HTERT RPE-1 (cell line): ENCODE data around the gene DBH.

Experiments
- in situ Hi-C: fragments of 300-500 bp; cut with MboI; formaldehyde crosslinking; loops from 4 replicates; pipeline ENCODE4 v1.14.3; 2020; ENCODE audit warnings: low sequenced_read_pairs

DBH gene

DNA sequence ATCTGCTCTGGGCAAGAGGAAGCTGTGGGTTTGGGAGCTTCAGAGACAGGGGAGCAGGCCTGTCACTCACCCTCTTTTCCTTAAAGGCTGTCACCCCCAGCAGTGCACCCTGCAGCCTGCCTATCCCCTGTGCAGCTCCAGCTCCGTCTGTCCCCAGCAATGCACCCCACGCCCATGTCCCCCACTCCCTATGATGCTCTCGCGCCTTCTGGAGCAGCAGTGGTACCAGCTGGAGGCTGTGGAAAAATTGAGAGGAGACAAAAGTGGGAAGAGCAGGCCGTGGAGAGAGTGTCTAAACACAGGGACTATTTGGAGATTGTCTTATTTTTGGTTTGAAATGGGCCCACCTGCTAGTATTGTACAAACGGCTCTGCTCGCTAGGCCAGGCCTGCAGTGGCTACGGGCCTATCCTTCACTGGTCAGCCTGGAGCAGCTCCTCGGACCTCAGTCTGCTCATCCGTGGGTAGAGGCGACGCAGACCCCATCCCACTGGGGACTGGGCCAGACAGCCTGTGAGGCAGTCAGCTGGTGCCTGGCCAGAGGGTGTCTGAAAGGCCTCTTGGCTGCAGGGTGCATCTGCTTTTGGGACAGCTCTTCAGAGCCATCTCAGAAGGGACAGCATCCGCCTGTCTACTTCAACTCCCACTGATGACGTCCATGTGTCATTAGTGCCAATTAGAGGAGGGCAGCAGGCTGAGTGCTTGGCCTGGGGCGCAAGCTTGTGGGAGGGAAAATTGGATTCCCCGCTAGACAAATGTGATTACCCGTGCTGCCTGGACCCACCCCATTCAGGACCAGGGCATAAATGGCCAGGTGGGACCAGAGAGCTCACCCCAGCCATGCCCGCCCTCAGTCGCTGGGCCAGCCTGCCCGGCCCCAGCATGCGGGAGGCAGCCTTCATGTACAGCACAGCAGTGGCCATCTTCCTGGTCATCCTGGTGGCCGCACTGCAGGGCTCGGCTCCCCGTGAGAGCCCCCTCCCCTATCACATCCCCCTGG is at the start of gene DBH:
Gene DBH, plus strand, starts transcription at position 831 of the 999 bp plus-strand sequence. Its CDS starts 9 bp downstream, at position 840.
- in situ Hi-C loops, result no loop called here

DNA sequence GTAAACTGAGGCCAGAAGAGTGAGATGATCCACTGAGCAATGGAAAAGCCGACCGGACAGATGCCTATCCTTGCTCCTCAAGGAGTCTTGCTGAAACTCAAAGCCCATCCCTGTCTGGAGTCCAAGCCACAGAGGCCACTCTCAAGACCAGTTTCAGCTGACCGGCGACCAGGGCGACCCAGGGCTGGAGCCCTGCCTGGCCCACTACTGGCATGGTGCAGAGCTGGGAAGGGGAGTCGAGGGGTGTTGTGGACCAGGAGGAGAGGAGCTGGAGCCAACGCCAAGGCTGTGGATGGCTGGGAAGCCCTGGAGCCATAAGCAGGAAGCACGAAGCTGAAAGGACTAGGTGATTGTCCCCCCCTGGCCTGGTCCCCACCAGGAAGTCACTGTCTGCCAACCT is 49.1 kb upstream of the DBH start:
- in situ Hi-C loops, result no loop called here

DNA sequence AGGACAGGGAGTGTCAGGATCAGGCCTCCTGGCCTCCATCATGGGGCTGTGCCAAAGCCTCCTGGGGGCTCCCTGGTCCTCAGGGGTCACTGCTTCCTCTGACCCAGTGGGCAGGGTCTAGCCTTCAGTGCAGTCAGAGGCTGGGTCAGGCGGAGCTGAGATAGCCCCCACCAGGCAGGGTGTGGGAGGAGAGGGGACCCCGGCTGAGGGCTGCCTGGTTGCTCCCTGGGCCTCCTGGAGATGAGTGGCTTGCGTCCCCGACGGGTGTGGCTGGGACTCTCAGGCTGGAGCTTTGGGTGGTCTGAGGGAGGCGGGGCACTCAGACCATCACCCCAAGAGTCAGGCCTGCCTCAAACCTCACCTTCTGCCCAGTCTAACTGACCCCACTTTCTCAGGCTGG is 48.7 kb upstream of the DBH start:
- in situ Hi-C loops, result no loop called here

DNA sequence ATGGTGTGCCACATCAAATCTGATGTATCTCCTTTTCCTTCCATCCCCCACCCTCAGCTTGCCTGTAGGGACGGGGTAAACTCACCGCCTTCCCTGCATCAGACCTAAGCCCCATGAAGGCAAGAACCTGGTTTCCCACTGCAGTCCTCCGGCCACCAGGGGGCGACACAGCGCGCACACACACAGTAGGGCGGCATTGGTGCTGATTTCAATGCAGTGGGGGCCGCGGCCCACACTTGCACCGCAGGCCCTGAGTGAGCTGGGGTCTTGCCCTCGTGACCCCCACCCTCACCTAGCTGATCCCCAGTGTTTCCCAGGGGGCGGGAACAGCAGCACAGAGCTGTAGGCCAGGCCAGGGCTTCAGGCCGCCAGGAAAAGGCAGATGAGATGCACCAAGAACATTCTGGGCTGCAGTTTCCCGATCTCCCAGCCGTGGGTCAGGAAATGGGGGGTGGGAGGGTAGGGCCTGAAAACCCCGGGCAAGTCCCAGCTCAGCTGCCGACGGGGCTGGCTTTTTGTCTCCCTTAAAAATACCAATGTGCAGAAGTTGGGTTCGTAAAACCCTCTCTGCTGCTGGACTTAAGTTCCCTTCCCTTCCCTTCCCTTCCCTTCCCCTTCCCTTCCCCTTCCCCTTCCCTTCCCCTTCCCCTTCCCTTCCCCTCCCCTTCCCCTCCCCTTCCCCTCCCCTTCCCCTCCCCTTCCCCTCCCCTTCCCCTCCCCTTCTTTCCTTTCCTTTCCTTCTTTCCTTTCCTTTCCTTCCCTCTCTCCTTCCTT is 46.5 kb upstream of the DBH start:
- in situ Hi-C loops, result no loop called here

DNA sequence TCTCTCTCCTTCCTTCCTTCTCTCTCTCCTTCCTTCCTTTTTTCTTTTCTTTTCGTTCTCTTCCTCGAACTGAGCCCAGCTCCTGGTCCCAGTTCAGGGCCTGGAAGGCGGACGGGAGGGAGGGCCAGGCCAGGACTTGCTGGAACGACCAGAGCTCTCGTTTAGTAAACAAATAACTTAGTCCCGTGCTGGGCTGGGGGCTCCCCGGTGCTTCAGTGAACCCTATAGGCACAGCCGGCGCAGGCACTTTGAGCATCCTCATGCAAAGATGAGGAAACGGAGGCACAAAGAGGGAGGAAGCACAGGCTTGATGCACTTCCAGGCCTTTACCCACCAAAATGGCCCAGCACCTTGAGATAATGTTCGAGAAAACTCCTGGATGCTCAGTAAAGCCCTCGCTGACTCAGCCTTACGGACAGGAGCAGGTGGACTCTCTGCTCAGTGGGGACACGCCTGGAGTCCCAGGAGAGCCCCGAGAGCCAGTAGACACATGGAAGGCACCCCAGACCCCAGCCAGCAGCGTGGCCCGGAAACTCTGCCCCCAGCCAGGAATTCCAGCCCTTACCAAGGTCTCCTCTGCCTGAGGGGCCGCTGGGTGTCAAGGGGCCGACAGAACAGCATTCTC is 45.8 kb upstream of the DBH start:
- in situ Hi-C loops, result no loop called here

DNA sequence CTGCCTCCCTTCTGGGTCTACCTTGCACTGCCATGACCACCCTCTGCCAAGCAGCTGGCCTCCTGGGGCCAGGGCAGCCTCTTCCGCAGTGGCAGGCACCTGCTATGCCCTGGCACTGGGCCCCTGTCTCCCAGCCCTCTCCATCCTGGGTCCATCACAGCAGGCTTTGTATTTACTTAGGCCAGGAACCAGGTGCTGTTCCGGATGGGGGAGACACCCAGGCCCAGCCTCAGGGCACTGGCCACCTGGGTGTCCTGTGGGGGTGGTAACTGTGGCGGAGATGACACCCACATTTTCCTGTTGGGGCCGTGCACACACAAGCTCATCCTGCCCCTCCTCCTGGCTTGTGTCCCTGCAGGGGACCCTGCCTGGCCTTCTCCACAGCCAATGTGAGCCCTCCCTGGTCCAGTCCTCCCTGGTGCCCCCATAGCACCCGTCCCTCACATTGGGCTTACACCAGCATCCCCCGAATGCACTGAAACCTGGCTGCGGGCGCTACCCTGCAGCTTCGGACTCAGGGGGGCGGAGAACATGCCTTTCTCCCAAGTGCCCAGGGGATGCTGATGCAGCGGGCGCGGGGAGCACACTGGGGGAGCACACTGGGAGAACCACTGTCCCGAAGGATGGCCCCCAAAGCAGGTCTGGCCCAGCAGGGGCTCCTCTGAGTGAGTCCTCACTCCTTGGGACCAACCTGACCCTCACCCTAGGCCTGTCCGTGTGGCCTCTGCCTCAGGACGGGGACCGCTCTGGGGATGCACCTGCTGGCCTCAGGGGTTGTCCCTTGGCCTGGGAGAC is 44.9 kb upstream of the DBH start:
- in situ Hi-C loops, result no loop called here

DNA sequence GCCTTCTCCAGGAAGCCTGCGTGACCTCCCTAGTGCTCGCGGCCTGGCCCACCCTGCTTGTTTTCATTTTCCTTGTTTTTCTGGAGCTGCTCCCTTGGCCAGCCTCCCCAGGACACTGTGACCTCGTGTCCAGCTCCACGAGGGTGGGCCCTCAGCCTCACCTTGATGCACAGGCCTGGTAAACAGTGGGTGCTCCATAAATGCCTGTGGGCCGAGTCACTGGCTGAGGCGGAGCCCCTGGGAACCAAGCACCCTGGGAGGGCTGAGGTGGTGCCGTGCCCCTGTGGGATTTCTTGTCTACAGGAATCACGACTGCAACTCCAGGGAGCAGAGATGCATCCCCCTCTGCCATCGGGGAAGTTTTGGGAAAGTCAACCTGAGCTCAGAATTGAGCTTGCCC is 44.2 kb upstream of the DBH start:
- in situ Hi-C loops, result no loop called here

DNA sequence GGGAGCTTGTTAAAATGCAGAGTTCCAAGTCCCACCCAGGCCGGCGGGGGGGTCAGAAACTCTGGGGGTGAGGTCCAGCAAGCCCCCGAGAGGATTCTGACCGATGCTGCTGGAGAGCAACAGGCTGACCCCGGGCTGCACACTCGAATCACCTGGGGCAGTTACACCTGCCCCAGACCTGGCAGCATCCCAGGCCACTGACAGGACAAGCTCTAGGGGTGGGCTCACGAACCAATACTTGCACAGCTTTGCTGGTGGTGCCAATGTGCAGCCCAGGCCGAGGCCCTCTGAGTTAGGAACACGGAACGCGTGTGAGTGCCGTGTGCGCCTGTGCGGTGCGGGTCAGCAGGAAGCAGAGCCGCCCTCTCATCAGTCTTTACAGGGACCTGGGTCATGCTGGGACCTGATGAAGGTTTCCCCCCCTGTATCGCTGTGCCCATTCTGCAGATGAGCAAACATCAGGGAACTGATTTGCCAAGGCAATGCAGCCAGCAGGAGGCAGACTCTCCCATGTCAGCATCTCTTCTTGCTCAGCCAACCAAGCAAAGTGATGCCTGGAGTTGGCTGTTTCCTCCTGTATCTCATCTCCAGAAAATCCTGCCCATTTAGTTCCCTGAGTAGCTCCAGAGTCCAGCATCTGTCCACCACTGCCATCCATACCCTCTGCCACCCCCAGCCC is 43.3 kb upstream of the DBH start:
- in situ Hi-C loops, result no loop called here

DNA sequence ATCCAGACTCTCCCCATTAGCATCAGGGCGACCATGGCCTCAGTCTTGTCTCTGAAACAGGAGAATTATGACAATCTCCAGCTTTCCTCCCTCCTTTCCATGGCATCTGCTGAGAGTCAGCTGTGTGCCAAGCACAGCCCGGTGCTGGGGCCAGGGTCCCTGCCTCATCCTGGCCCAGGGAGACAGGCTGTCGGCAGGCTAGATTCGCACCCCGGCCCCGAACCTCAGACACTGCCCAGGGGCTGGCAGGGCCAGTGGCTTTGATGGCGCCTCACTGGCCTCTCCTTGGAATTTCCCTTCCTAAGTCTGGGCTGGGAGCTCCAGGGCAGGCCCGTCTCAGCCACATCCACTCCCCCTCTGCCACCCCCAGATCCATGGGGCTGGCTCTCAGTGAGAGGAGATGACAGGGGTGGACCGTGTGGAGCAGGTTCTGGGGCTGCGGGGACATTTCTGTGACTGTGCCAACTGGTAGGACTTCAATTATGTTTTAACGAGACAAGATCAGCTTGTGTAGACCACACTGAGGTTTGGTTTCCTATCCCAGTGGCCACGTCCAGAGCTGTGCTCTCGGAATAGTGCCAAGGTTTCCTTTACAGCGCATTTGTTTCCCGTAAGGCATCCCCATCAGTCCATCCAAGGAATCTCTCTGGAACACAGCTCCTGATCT is 42.4 kb upstream of the DBH start:
- in situ Hi-C loops, result no loop called here

DNA sequence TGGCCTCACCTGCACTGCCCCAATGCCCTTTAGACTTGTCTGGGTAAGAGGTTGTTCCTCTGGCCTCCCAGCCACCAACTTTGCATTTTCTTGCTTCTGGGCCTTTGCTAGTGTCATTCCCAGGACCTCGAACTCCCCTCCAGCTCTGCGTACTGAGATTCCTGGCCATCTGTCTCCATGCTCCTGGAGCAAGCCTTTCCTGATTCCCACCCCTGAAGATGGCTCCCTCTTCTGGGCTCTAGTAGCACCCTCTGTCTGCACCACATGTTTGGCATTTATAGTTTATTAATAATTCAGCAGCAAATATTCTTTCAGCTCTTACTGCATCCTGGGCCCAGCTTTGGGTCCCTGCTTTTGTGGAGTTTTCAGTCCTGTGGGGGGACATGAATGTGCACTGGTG is 41.9 kb upstream of the DBH start:
- in situ Hi-C loops, result no loop called here

DNA sequence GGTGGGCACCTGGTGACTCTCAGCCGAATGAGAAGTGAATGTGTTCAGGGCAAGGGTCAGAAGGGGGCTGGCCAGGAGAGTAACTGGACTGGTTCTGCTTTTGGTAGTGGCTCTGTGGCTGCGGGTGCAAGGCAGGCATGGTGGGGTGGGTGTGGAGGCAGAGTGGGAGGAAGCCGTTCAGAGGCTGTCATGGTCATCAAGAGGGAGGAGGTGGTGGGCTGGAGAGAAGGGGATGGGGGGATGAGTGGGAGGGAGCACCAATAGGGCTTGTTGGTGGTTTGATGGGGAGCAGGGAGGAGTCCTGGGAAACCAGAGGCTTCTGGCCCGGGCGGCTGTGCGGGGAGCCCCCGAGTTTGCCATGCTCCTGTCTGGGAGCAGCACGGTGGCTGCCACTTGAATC is 40.3 kb upstream of the DBH start:
- in situ Hi-C loops, result no loop called here

- in situ Hi-C loops, result no loop called here
These were observed 38.7 kb upstream of the DBH start for GRCh38 chr9:133597316-133597957.

GRCh38 chr9:133598978-133599377 is 37.2 kb upstream of the DBH start:
- in situ Hi-C loops, result no loop called here

GRCh38 chr9:133599470-133600173 is 36.5 kb upstream of the DBH start:
- in situ Hi-C loops, result no loop called here

DNA sequence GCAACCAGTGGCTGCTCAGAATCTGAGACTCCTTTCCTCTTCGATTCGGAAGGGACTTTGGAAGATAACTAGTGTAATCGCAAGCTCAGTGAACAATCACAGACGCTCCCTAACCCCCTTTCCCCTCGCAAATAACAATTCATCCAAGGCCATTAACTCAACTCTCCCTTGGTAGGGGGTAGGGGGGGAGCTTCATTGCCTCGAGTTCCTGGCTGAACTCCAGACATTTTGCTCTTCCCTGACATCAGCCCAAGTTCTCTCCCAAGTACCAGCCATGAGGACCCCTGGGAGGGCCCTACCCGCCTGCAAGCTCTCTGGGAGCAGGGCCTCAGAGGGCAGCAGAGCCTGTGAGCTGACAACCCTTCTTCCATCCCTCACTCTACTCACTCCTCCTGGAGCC is 35.4 kb upstream of the DBH start:
- in situ Hi-C loops, result no loop called here

GRCh38 chr9:133601746-133602145 is 34.4 kb upstream of the DBH start:
- in situ Hi-C loops, result no loop called here

GRCh38 chr9:133602277-133602676 is 33.9 kb upstream of the DBH start:
- in situ Hi-C loops, result no loop called here

- in situ Hi-C loops, result no loop called here
These were observed 32.8 kb upstream of the DBH start for GRCh38 chr9:133603135-133603927.
